ENCODE results near the gene DELE1. TPM values are rescaled to one million over a fixed set of nuclear protein-coding genes. Genes with fewer than 3 reads are reported as not detected.

Gene DELE1
- total RNA-seq, 2 experiments from 2014 or later: 50.1 to 57.4 TPM

- no peak overlapping the region for H3K4me3 Mint-ChIP-seq
- POLR2A ChIA-PET: no interaction called here
- DNase-seq (no peak), ATAC-seq (no peak)
- peaks cover 14% of the 10 kb centered on the region for H3K4me1 Mint-ChIP-seq (ENCODE audit: low read depth)
- H3K27ac Mint-ChIP-seq: no peak overlapping the region
- no peak for TF ChIP-seq CTCF (IDR thresholded peaks at IDR 0.05)
- H3K9me3 Mint-ChIP-seq: no peaks in the 10 kb centered on the region
- intact Hi-C loops (cut with micrococcal nuclease): no loop called here
- peaks cover 48% of the 10 kb centered on the region for H3K36me3 Mint-ChIP-seq (ENCODE audit: low read depth)
- CTCF ChIA-PET: interaction anchor here (1.8 kb wide), 1 partner anchor 31 kb away, joined by 11 read pairs; no protein-coding TSS in a partner anchor
- H3K27me3 Mint-ChIP-seq: no peaks in the 10 kb centered on the region
These were observed 5.9 kb downstream of the DELE1 start for GRCh38 chr5:141929398-141930058.

- ATAC-seq: no peak
- Mint-ChIP-seq H3K27ac (no peak overlapping the region), H3K36me3 (ENCODE audit: low read depth) (peaks cover 42% of the 10 kb centered on the region), H3K27me3 (no peaks in the 10 kb centered on the region), H3K4me3 (no peak overlapping the region), H3K4me1 (ENCODE audit: low read depth) (peaks cover 5% of the 10 kb centered on the region), H3K9me3 (no peaks in the 10 kb centered on the region)
- ChIA-PET POLR2A (interaction anchor here (0.5 to 1.0 kb wide), 2 partner anchors 9 to 237 kb away, joined by 3 read pairs; no protein-coding TSS in a partner anchor), CTCF (interaction anchor here (1.2 to 1.4 kb wide), 2 partner anchors 29 to 32 kb away, joined by 3 read pairs; no protein-coding TSS in a partner anchor)
- no peak for DNase-seq
- no peak for TF ChIP-seq CTCF (IDR thresholded peaks at IDR 0.05)
- intact Hi-C loops (cut with micrococcal nuclease): no loop called here
These were observed 8.0 kb downstream of the DELE1 start for GRCh38 chr5:141931694-141932093.

GRCh38 chr5:141933151-141933550, 9.5 kb downstream of the DELE1 start:
- H3K27ac Mint-ChIP-seq: no peak overlapping the region
- H3K4me1 Mint-ChIP-seq (ENCODE audit: low read depth): peaks cover under 1% of the 10 kb centered on the region
- POLR2A ChIA-PET: interaction anchor here (1.3 to 1.5 kb wide), 2 partner anchors 9 to 10 kb away, joined by 5 to 6 read pairs; partner anchors contain the start of gene DELE1

GRCh38 chr5:141934099-141934844, 10.6 kb downstream of the DELE1 start:
- Mint-ChIP-seq H3K4me3 (no peak overlapping the region), H3K9me3 (no peaks in the 10 kb centered on the region), H3K4me1 (ENCODE audit: low read depth) (no peaks in the 10 kb centered on the region), H3K36me3 (ENCODE audit: low read depth) (peaks cover 23% of the 10 kb centered on the region), H3K27ac (no peak overlapping the region), H3K27me3 (no peaks in the 10 kb centered on the region)
- intact Hi-C loops (cut with micrococcal nuclease): no loop called here
- no peak for TF ChIP-seq CTCF (IDR thresholded peaks at IDR 0.05)
- ChIA-PET POLR2A (interaction anchor here (1.5 kb wide), 1 partner anchor 10 kb away, joined by 6 read pairs; the partner anchor contains the start of gene DELE1), CTCF (interaction anchor here (0.6 to 1.4 kb wide), 5 partner anchors 16 to 242 kb away, joined by 3 to 4 read pairs (median 3); partner anchors contain the start of gene PCDH12)
- no peak for DNase-seq
- ATAC-seq: no peak

More at GRCh38 chr5:141933151-141933550, 9.5 kb downstream of the DELE1 start:
- no peaks in the 10 kb centered on the region for H3K9me3 Mint-ChIP-seq
- ATAC-seq: no peak
- CTCF ChIA-PET: interaction anchor here (0.9 to 1.4 kb wide), 5 partner anchors 17 to 130 kb away, joined by 3 to 5 read pairs (median 4); no protein-coding TSS in a partner anchor
- intact Hi-C loops (cut with micrococcal nuclease): no loop called here
- TF ChIP-seq CTCF (IDR thresholded peaks at IDR 0.05): no peak
- H3K36me3 Mint-ChIP-seq (ENCODE audit: low read depth): peaks cover 28% of the 10 kb centered on the region
- no peak for DNase-seq
- no peak overlapping the region for H3K4me3 Mint-ChIP-seq
- H3K27me3 Mint-ChIP-seq: no peaks in the 10 kb centered on the region
